NCI-H2227 (cell line): ENCODE results near the gene PHYHD1.

Source experiments
- DNase-seq: peaks from one replicate; lab custom pipeline; 2025; ENCODE audit not compliant: unreplicated experiment; lab: John Stamatoyannopoulos, UW

Gene PHYHD1

DNA sequence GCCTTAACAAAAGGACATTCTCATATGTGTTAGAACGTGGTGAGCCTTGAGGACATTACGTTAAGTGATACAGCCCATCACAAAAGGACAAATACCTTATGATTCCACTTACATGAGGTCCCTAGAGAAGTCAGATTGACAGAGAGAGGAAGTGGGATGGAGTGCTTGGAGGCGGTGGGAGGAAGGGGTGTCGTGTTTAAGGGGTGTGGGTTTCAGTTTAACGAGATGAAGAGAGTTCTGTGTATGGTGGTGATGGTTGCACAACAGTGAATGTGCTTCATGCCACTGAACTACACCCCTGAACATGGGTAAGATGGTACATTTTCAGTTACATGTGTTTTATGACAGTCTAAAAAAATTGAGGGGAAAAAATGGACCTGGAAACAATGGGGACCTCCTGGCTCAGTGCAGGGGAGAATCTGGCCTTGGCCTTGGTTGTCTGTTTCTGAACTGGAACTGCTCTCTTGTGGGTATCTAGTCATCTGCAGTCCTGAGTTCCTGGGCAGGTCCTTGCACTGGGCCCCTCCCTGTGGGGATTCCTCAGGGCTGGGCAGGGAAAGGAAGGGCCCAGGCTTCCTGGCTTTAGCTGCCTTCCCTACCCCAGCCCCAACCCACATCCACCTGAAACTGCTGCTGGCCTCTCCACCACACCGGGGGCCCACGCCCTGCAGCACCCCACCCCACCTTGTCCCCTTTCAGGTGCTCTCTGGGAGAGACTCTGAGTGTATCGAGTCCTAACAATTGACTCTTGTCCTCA, 21.0 kb upstream of the PHYHD1 start:
- no peak for DNase-seq

DNA sequence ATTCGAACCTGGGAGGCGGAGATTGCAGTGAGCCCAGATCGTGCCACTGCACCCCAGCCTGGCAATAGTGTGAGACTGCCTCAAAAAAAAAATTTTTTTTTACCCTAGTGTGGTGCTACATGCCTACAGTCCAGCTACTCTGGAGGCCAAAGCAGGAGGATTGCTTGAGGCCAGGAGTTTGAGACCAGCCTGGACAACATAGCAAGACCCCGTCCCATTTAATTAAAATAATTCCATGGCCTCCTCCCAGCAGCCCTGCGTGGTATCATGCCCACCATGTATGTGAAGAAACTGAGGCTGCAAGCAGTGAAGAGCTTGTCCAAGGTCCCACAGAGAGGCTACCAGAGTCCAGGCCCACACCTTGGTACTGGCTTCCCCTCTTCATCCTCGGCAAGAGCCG, 19.4 kb upstream of the PHYHD1 start:
- DNase-seq, result no peak

DNA sequence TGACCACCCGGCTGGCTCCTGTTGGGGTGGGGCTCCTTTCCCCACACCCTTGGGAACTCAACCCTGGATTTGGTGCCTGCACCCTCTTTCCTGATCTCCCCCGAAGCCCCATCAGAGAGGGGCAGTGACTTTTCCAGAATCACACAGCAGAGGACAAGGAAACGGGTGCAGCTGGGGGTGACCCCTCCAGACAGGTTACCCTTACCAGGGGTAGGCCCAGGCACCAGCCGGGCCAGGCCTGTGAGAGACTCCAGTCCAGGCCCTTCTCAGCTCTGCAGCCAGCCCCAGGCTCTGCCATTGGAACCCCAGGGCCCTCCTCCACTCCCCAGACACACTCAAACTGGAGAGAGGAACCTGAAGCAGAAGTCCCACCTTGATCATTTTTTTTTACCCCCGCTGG, 19.0 kb upstream of the PHYHD1 start:
- DNase-seq, result no peak

DNA sequence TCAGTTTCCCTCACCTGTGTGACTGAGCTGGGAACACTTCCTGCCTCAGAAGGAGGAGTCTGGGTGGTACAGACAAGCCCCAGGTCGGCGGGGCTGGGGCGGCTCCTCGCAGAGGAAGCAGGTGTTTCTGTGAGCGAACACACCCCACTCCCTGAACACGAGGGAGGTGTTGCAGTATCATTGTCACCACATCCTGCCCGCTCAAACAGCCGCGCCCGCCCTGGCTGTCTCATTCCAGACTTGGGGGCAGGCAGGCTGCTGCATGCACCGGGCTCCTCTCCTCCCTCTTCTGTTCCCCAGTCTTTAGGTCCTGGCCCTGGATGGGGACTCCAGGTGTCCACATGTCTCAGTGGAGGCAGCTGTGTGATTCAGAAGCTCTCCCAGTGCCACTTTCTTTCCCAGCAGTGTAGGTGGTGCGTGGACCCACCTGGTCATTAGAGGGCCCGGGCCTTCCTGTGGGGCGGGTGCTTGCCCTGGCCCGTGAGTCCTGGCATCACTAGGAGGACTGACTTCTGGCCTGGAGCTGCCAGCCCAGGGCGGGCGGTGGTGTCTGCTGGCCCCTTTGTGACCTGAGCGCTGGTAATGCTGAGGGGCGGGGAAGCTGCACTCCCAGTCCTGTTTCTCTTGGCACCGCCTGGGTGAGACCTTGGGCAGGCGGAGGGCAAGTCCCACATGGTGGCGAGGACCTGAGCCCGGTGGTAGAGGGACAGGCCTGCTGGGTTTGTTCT, 18.3 kb upstream of the PHYHD1 start:
- no peak for DNase-seq

DNA sequence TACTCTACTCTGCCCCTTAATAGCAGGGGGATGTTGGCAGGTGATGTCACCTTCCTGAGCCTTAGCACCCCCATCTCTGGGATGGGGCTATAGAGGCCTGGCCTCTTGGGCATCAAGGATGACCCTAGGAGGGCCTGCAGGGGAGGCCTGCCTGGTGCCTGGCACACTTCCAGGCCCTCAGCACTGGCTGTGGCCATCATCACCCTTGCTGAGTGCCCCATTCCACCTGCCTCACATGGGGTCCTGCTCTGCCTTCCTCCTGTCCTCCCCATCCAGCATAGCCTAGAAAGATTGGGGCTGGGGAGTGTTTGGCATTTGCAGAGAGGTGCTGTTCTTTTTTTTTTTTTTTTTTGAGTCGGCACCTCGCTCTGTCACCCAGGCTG, 17.7 kb upstream of the PHYHD1 start:
- DNase-seq, result no peak

DNA sequence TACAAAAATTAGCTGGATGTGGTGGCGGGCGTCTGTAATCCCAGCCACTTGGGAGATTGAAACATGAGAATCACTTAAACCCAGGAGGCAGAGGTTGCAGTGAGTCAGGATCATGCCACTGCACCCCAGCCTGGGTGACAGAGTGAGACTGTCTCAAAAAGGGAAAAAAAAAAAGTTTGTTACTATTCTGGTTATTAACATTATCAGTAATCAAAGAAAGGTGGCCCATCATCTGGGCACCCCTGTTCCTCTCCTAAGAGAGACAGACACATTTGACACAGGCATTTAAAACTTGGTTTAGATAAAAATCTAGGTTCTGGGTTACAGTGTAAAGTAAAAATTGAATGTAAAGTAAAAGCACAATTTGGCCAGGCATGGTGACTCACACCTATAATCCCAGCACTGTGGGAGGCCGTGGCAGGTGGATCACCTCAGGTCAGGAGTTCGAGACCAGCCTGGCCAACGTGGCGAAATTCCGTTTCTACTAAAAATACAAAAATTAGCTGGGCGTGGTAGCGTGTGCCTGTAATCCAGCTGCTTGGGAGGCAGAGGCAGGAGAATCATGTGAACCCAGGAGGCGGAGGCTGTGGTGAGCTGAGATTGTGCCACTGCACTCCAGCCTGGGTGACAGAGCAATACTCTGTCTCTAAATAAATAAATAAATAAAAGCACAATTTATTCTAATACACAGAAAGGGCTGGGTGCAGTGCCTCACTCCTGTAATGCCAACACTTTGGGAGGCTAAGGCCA, 16.7 kb upstream of the PHYHD1 start:
- no peak for DNase-seq

DNA sequence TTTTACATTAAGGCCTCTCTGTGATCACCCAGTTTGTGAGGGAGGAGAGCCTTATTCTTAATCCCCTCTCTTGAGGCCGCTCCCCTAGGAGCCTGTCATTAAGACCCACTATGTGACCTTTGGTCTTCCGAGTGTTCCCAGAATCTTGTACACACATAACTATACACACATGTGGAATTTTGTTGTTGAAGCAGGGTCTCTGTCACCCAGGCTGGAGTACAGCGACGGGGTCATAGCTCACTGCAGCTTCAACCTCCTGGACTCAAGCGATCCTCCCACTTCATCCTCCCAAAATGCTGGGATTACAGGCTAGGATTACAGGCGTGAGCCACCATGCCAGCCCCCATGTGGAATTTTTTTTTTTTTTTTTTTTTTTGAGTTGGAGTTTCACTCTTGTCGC, 14.8 kb upstream of the PHYHD1 start:
- no peak for DNase-seq

DNA sequence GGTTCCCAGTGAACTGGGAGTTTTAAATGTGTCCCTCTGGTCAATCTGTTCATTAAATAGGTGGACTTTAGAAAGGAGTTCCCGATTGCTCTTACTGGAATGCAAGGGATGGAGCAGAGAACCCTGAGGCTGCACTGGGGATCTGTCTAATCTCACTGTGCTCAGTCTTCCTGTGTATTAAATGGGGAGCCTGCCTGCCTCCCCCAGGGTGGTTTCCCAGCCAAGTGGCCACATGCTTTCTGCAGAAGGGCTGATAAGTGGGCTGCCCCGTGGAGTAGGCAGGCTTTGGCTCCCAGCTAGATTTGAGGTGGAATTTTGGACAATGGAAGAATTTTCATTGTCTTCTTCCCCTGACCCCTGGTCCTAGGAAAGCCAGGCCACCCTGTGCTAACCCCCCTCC, 14.0 kb upstream of the PHYHD1 start:
- DNase-seq, result no peak

DNA sequence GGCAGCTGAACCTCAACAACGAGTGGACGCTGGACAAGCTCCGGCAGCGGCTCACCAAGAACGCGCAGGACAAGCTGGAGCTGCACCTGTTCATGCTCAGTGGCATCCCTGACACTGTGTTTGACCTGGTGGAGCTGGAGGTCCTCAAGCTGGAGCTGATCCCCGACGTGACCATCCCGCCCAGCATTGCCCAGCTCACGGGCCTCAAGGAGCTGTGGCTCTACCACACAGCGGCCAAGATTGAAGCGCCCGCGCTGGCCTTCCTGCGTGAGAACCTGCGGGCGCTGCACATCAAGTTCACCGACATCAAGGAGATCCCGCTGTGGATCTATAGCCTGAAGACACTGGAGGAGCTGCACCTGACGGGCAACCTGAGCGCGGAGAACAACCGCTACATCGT, 12.4 kb upstream of the PHYHD1 start:
- no peak for DNase-seq

DNA sequence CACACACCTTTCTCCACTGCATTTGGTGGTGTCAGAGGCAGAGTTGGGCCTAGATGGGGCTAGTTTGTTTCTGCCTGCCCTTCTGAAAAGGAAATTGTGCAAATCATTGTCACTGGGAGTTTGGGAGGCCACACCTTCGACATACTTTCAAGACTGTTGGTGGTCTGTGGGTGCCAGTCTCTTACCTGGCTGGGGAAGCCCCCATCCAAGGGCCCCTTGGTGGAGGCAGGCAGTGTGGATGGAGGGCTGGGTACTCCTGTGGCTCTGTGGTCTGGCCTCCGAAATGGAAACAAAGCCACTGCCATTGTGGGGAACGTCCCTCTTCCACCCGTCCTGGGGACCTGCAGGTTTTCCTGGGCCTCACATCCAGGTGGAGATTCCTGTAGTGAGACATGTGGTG, 10.9 kb upstream of the PHYHD1 start:
- DNase-seq, result no peak

DNA sequence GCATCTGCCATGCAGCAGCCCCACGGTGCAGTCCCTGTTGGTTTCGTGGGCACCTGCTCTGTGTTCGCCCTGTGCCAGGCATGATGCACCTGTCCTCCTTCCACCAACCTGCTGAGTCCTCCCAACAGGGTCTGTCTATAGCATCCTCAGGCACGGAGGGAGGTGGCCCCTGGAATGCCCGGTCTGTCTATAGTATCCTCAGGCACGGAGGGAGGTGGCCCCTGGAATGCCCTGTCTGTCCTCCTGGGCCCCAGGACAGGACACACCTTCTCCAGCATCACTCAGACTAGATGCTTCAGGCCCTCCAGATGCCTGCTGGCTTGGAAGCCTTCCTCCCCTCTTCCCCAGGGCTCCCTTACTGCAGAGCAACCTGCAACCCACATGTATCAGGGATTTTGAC, 9.9 kb upstream of the PHYHD1 start:
- DNase-seq, result no peak

DNA sequence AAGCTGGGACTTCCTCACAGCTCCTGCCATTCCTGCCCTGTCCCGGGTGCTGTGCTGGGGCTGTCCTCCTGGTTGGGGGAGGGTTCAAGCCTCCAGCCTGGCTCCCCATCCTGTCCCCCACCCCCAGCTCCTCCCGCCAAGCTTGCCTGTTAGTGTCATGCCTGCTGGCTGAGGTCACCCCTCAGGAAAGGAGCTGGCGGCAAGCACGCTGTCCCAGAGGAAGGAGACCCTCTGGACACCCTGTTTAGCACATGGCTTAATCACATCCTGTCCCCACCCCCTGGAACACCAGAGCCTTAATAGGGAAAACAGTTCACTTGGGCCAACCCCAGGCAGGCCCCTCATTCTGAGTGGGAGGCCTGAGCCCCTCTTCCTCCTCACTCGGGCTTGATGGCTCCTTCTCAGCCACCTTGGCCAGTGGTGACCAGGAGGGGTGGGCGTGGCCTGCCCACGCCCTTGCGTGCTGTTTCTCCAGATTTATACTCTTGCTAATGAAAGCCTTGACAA, 9.2 kb upstream of the PHYHD1 start:
- no peak for DNase-seq

DNA sequence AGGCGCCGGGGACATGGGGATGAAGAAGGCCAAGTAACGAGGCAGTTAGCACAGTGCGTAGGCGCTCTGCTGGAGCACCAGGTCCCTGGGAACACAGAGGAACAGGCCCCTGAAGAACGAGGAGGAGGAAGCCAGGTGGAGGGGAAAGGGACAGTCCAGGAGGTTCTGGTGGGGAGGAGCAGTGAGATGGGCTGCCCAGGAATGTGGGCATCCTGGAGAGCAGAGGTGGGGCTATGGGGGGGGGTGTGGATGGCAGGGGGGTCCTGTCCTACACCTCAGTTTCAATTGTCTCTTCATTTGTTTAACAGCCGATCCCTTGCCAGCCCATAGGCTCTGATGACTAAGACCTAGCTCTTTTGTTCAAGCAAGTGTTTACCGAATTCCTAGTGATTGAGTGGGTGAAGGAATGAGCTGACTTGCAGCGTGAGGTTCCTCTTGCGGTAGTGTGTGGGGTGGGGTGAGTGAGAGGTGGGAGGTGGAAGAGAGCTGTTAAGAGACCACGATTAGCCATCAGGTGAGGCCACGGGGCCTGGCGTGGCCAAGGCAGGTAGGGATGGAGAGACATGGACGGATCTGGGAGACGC, 8.4 kb upstream of the PHYHD1 start:
- DNase-seq, result no peak

DNA sequence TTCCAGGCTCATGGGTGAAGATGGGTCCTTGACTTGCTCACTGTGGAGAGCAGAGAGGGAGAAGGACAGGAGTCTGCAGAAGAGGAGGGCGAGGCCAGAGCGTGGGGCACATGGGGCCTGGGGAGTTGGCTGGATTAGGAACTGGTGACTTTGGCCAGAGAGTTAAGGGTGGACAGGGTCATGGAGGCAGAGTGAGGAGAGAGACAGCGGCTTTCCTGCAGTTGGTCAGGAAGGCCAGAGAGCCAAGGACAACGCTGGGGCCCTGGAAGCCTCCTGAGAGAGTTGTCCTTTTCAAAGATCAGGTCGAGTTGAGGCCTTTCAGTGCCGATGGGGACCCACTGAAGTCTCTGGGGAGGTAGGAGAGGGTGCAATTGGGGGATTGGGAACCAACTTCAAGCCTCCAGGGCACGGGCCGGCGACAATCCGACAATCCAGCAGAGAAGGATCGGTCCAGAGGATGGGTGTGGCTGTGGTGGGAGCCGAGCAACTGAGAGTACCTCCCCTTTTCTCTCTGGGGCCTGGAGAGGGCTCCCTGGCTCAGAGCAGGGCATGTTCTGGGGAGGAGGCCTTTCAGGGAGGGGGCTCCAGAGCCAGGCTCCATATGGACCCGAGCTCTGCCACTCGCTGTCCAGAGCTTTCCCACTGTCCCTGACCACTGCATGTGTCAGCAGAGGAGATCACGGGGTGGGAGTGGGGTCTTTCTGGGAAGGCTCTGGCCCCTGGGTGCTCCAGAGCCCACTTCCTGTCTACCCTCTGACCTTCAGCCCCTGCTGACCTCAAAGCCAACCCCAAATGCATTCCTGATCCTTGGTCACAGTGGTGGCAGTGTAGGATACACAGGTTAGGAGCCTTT, 7.5 kb upstream of the PHYHD1 start:
- DNase-seq, result no peak

DNA sequence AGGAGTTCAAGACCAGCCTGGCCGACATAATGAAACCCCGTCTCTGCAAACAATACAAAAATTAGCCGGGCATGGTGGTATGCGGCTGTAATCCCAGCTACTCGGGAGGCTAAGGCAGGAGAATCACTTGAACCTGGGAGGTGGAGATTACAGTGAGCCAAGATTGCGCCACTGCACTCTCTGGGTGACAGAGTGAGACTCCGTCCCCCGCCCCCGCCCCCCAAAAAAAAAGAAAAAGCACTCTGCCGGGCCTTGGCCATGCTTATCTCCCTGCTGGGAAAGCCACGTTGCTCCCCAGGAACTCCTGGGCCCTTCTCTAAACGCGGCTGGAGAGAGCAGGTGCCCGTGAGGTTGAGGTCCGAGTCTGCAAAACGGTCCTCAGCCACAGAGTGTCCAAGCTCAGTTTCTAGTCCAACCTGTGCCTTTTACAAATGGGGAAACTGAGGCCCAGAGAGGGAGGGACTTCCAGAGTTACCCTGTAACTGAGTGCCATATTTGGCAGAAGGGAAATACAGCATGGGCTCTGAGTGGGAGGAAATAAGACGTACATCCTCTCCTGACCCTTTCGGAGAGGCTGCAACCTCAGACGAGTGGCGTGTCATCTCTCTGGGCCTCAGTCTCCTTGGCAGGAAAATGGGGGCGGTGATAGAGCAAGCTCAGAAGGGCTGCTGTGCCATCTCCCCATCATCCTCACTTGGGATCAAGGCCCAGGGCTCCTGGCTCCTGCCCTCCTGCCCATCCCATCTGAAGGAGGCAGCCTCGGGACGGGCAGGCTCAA, 6.6 kb upstream of the PHYHD1 start:
- DNase-seq, result no peak

DNA sequence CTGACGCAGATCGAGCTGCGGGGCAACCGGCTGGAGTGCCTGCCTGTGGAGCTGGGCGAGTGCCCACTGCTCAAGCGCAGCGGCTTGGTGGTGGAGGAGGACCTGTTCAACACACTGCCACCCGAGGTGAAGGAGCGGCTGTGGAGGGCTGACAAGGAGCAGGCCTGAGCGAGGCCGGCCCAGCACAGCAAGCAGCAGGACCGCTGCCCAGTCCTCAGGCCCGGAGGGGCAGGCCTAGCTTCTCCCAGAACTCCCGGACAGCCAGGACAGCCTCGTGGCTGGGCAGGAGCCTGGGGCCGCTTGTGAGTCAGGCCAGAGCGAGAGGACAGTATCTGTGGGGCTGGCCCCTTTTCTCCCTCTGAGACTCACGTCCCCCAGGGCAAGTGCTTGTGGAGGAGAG, 4.6 kb upstream of the PHYHD1 start:
- no peak for DNase-seq

DNA sequence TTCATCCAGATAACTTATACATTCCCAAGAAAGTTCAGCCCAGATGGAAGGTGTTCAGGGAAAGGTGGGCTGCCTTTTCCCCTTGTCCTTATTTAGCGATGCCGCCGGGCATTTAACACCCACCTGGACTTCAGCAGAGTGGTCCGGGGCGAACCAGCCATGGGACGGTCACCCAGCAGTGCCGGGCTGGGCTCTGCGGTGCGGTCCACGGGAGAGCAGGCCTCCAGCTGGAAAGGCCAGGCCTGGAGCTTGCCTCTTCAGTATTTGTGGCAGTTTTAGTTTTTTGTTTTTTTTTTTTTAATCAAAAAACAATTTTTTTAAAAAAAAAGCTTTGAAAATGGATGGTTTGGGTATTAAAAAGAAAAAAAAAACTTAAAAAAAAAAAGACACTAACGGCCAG, 4.0 kb upstream of the PHYHD1 start:
- no peak for DNase-seq

DNA sequence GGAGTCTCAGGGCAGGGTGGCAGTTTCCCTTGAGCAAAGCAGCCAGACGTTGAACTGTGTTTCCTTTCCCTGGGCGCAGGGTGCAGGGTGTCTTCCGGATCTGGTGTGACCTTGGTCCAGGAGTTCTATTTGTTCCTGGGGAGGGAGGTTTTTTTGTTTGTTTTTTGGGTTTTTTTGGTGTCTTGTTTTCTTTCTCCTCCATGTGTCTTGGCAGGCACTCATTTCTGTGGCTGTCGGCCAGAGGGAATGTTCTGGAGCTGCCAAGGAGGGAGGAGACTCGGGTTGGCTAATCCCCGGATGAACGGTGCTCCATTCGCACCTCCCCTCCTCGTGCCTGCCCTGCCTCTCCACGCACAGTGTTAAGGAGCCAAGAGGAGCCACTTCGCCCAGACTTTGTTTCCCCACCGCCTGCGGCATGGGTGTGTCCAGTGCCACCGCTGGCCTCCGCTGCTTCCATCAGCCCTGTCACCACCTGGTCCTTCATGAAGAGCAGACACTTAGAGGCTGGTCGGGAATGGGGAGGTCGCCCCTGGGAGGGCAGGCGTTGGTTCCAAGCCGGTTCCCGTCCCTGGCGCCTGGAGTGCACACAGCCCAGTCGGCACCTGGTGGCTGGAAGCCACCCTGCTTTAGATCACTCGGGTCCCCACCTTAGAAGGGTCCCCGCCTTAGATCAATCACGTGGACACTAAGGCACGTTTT, 3.5 kb upstream of the PHYHD1 start:
- DNase-seq, result no peak

DNA sequence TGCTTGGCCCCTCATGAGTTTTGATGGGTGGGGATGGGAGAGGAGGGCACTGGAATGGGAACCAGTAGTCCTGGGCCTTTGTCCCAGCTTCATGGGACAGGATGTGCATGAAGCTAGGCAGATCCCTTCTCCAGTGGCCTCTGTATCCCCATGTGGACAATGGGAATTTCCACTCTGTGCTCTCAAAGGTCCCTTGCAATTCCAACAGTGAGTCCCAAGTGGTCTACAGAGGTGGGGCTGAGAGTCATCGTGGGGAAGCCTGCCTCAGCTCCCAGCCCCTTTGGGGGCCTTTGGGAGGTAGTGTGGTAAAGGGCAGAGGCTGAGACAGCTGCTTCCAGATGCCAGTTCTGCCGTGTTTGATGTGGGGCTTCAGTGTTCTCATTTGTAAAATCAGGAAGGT, 1.9 kb upstream of the PHYHD1 start:
- DNase-seq, result no peak
